Body of pancreas (tissue), 4 donors: ENCODE results near the gene HOXB9.

Experiments used
- POLR2A ChIP-seq, 3 donors: fragments of 450-650 bp; IDR thresholded peaks; one replicate each; pipeline ENCODE4 v1.6.1; 2016; ENCODE audit warnings: antibody characterized with exemption in 3 of 3, mild to moderate bottlenecking in 2 of 3
- TF ChIP-seq, protein P1 (sequence below), 7 experiments: fragments of 450-650 bp in 4 of 7; fragments of 200-600 bp in 3 of 7; sonication (generic) in 3 of 7; IDR thresholded peaks; one replicate each; pipeline ENCODE4 v1.5.1; 2016 to 2019; ENCODE audit warnings: antibody characterized with exemption in 7 of 7

DNA sequence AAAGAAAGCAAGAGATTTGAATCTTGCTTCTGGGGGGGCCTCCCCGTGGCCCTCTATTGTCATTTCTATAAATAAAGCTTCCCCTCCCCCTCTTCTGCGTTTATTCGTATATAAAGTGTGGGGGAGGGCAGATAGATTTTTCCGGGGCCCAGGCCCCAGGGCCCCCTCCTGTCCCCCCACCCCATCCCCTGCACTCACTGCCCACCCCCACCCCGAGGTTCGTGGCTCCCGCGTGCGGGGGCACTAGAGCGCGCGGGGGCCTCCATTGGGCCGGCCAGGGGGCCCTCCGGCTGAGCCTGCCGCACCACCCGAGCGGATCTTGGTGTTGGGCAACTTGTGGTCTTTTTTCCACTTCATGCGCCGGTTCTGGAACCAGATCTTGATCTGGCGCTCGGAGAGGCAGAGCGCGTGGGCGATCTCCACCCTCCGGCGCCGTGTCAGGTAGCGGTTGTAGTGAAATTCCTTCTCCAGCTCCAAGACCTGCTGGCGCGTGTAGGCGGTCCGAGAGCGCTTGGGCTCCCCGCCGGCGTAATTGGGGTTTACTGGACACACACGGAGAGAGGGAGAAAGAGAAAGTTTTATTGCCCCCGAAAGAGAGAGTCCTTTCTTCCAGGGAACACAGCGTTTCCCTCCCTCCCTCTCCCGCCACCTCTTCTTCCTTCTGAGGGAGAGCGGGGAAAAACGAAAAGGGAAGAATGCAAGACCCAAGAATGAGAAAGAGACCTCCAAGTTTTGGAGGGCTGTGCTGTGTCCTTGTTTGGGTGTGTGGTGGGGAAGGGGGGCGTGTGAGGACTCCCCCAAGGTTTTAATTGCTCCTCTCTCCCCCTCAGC lies 49.5 kb downstream of the HOXB9 start:
- TF ChIP-seq, protein P1, sequence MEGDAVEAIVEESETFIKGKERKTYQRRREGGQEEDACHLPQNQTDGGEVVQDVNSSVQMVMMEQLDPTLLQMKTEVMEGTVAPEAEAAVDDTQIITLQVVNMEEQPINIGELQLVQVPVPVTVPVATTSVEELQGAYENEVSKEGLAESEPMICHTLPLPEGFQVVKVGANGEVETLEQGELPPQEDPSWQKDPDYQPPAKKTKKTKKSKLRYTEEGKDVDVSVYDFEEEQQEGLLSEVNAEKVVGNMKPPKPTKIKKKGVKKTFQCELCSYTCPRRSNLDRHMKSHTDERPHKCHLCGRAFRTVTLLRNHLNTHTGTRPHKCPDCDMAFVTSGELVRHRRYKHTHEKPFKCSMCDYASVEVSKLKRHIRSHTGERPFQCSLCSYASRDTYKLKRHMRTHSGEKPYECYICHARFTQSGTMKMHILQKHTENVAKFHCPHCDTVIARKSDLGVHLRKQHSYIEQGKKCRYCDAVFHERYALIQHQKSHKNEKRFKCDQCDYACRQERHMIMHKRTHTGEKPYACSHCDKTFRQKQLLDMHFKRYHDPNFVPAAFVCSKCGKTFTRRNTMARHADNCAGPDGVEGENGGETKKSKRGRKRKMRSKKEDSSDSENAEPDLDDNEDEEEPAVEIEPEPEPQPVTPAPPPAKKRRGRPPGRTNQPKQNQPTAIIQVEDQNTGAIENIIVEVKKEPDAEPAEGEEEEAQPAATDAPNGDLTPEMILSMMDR (IDR thresholded peaks at IDR 0.05): no peak
- TF ChIP-seq POLR2A (IDR thresholded peaks at IDR 0.05): no peak
